CD14-positive monocyte (primary cell): Measurements from ENCODE around the gene DCAF8L1. TPM values are rescaled to one million over a fixed set of nuclear protein-coding genes. Genes with fewer than 3 reads are reported as not detected.

Source experiments
- DNase-seq, 3 donors: peaks; one replicate each; pipeline ENCODE4 v3.0.0-alpha.2; 2011 to 2022
- H2AFZ ChIP-seq: 2 replicates; pipeline ENCODE4 v1.6.0; 2012; ENCODE audit warnings: mild to moderate bottlenecking, low read depth, low read length, inconsistent platforms; ENCODE audit not compliant: insufficient read depth, poor library complexity, severe bottlenecking
- H3K27ac ChIP-seq, 2 donors: 1 replicate in 1 of 2; 2 replicates in 1 of 2; pipeline ENCODE4 v1.5.1; 2012 to 2013; ENCODE audit warnings: low read length in 2 of 2, control low read depth in 1 of 2, inconsistent platforms in 1 of 2, low read depth in 1 of 2, mild to moderate bottlenecking in 1 of 2
- H3K27me3 ChIP-seq, 2 donors: one replicate each; pipeline versions ENCODE4 v1.6.0 to v1.6.1; 2011 to 2013; ENCODE audit warnings: low read length in 2 of 2; ENCODE audit not compliant: control insufficient read depth in 2 of 2, insufficient read depth in 2 of 2
- H3K36me3 ChIP-seq, 2 donors: replicated peaks in 1 of 2; 1 replicate in 1 of 2; 2 replicates in 1 of 2; pipeline versions ENCODE4 v1.5.1 to v1.6.1; 2012 to 2013; ENCODE audit warnings: low read length in 2 of 2, control low read depth in 1 of 2, inconsistent platforms in 1 of 2, mild to moderate bottlenecking in 1 of 2; ENCODE audit not compliant: insufficient read depth in 2 of 2, control insufficient read depth in 1 of 2
- H3K4me1 ChIP-seq, 2 donors: 1 replicate in 1 of 2; 2 replicates in 1 of 2; pipeline versions ENCODE4 v1.5.1 to v1.6.1; 2012 to 2013; ENCODE audit warnings: low read length in 2 of 2, control low read depth in 1 of 2, inconsistent platforms in 1 of 2, mild to moderate bottlenecking in 1 of 2, moderate library complexity in 1 of 2; ENCODE audit not compliant: insufficient read depth in 2 of 2, control insufficient read depth in 1 of 2
- H3K4me2 ChIP-seq: replicated peaks from 2 replicates; pipeline ENCODE3; 2012; ENCODE audit warnings: low read length, moderate library complexity, mild to moderate bottlenecking; ENCODE audit not compliant: poor library complexity, severe bottlenecking; ENCODE audit errors: extremely low read depth
- H3K4me3 ChIP-seq, 3 experiments: fragments of 200-600 bp in 1 of 3; sonication (generic) in 1 of 3; replicated peaks in 1 of 3; 1 replicate in 2 of 3; 2 replicates in 1 of 3; pipeline ENCODE4 v1.5.1; 2011 to 2013; ENCODE audit warnings: low read length in 3 of 3, mild to moderate bottlenecking in 3 of 3, control low read depth in 2 of 3, low read depth in 2 of 3, inconsistent platforms in 1 of 3, moderate library complexity in 1 of 3
- H3K79me2 ChIP-seq: 2 replicates; pipeline ENCODE4 v1.6.0; 2012; ENCODE audit warnings: mild to moderate bottlenecking, control low read depth, inconsistent platforms, low read length, moderate library complexity; ENCODE audit not compliant: insufficient read depth
- H3K9ac ChIP-seq: 2 replicates; pipeline ENCODE4 v1.6.0; 2017; ENCODE audit warnings: low read length, mild to moderate bottlenecking; ENCODE audit not compliant: insufficient read depth, poor library complexity, severe bottlenecking
- H3K9me3 ChIP-seq, 2 donors: replicated peaks in 1 of 2; 1 replicate in 1 of 2; 2 replicates in 1 of 2; pipeline versions ENCODE4 v1.5.1 to v1.6.1; 2012 to 2013; ENCODE audit warnings: low read length in 2 of 2, control low read depth in 1 of 2; ENCODE audit not compliant: control insufficient read depth in 1 of 2, insufficient read depth in 1 of 2
- H4K20me1 ChIP-seq: 2 replicates; pipeline ENCODE4 v1.6.0; 2012; ENCODE audit warnings: mild to moderate bottlenecking, low read length, control low read depth, moderate library complexity; ENCODE audit not compliant: insufficient read depth
- H3K27ac Mint-ChIP-seq, 7 donors: one replicate each; pipeline ENCODE4 v1.8.0; 2020; ENCODE audit warnings: mild to moderate bottlenecking in 7 of 7, mixed read lengths in 7 of 7, moderate library complexity in 6 of 7, inconsistent platforms in 2 of 7
- H3K27me3 Mint-ChIP-seq, 3 donors: one replicate each; pipeline ENCODE4 v1.8.0; 2021 to 2022; ENCODE audit warnings: low read depth in 3 of 3, mild to moderate bottlenecking in 3 of 3, mixed read lengths in 3 of 3, moderate library complexity in 3 of 3, inconsistent platforms in 1 of 3
- H3K36me3 Mint-ChIP-seq, 2 donors: one replicate each; pipeline ENCODE4 v1.8.0; 2020; ENCODE audit warnings: mixed read lengths in 2 of 2, inconsistent platforms in 1 of 2, mild to moderate bottlenecking in 1 of 2
- H3K4me1 Mint-ChIP-seq: one replicate; pipeline ENCODE4 v1.8.0; 2020; ENCODE audit warnings: mild to moderate bottlenecking, mixed read lengths
- H3K4me3 Mint-ChIP-seq, 2 donors: one replicate each; pipeline ENCODE4 v1.8.0; 2020; ENCODE audit warnings: mild to moderate bottlenecking in 2 of 2, mixed read lengths in 2 of 2, moderate library complexity in 1 of 2
- H3K9me3 Mint-ChIP-seq, 7 donors: one replicate each; pipeline ENCODE4 v1.8.0; 2020 to 2022; ENCODE audit warnings: mixed read lengths in 7 of 7, mild to moderate bottlenecking in 6 of 7, moderate library complexity in 6 of 7, inconsistent platforms in 2 of 7
- WGBS: methylation state at CpG from one replicate; pipeline ENCODE4 v1.1.5; 2013; ENCODE audit warnings: missing lambda C conversion rate; ENCODE audit not compliant: insufficient coverage; 5-methylcytosine and 5-hydroxymethylcytosine counted together
- intact Hi-C, 2 donors: fragments of 100-400 bp; cut with micrococcal nuclease; formaldehyde crosslinking; loops; one replicate each; pipeline versions ENCODE4 v1.15.0 to v1.15.1; 2023
- polyA plus RNA-seq, 3 donors: library from polyadenylated mRNA; depleted of rRNA in 1 of 3; unstranded in 2 of 3; stranded (reverse) in 1 of 3; fragments of 300-500 nt in 2 of 3; fragments of >200 nt in 1 of 3; fragmentation: Illumina TruSeq in 2 of 3; gene quantifications; 1 replicate in 2 of 3; 2 replicates in 1 of 3; pipeline ENCODE4 v1.2.3, GENCODE V29; 2012 to 2021
- TF ChIP-seq, protein P1 (sequence below): fragments of 200-600 bp; IDR thresholded peaks from one replicate; pipeline ENCODE4 v1.8.0; 2022; ENCODE audit warnings: antibody characterized with exemption, mild to moderate bottlenecking

DCAF8L1 gene
- polyA plus RNA-seq, 3 donors: not detected

DNA sequence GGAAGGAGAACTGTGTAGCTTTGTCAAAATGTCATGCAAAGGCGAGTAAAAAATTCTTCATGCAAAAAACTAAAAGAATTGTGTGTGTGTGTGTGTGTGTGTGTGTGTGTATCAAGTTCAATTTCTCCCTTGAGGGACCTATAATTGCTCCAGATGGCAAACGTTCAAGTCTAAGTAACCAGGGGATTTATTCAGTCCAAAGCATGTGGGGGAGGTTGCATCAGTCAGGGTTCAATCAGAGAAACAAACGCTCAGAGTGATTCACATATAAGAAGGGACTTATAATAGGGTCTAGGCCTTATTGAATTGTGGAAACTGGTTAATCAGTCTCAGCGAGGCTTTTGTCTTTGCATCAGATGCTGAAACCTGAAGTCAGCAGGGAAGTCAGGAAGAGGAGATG lies 5.0 kb downstream of the DCAF8L1 start:
- TF ChIP-seq, protein P1, sequence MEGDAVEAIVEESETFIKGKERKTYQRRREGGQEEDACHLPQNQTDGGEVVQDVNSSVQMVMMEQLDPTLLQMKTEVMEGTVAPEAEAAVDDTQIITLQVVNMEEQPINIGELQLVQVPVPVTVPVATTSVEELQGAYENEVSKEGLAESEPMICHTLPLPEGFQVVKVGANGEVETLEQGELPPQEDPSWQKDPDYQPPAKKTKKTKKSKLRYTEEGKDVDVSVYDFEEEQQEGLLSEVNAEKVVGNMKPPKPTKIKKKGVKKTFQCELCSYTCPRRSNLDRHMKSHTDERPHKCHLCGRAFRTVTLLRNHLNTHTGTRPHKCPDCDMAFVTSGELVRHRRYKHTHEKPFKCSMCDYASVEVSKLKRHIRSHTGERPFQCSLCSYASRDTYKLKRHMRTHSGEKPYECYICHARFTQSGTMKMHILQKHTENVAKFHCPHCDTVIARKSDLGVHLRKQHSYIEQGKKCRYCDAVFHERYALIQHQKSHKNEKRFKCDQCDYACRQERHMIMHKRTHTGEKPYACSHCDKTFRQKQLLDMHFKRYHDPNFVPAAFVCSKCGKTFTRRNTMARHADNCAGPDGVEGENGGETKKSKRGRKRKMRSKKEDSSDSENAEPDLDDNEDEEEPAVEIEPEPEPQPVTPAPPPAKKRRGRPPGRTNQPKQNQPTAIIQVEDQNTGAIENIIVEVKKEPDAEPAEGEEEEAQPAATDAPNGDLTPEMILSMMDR: no peak
- Mint-ChIP-seq H3K9me3 (peaks cover 3 to 13% (median 5%) of the 10 kb centered on the region in 7 donors), H3K4me1 (no peaks in the 10 kb centered on the region), H3K4me3 (no peak overlapping the region), H3K27me3 (peaks cover 0 to 2% (median 1%) of the 10 kb centered on the region in 3 donors), H3K27ac (no peak overlapping the region), H3K36me3 (no peaks in the 10 kb centered on the region)
- DNase-seq: no peak
- Histone ChIP-seq H3K27ac (no peak overlapping the region), H3K36me3 (no peaks in the 10 kb centered on the region), H3K9me3 (peaks cover 3 to 9% of the 10 kb centered on the region in 2 donors), H3K27me3 (no peaks in the 10 kb centered on the region), H2AFZ (no peak overlapping the region), H3K4me3 (no peak overlapping the region), H3K4me2 (no peak overlapping the region), H3K9ac (no peak overlapping the region), H3K79me2 (no peaks in the 10 kb centered on the region), H4K20me1 (no peaks in the 10 kb centered on the region), H3K4me1 (no peaks in the 10 kb centered on the region)
- intact Hi-C loops: no loop called here
- WGBS: 80% methylated on average over 1 of the region's 4 CpGs

GRCh38 chrX:27968878-27969277 lies 12.4 kb downstream of the DCAF8L1 start:
- H2AFZ ChIP-seq: no peak overlapping the region
- H3K27me3 ChIP-seq: no peaks in the 10 kb centered on the region
- H3K36me3 ChIP-seq: no peaks in the 10 kb centered on the region
- H4K20me1 ChIP-seq: no peaks in the 10 kb centered on the region
- H3K79me2 ChIP-seq: no peaks in the 10 kb centered on the region
- Mint-ChIP-seq H3K27ac (no peak overlapping the region), H3K9me3 (peaks cover 0 to 8% (median 3%) of the 10 kb centered on the region in 7 donors), H3K27me3 (peaks cover 0 to 1% (median 0%) of the 10 kb centered on the region in 3 donors), H3K36me3 (no peaks in the 10 kb centered on the region), H3K4me3 (no peak overlapping the region), H3K4me1 (no peaks in the 10 kb centered on the region)
- no peaks in the 10 kb centered on the region for H3K4me1 ChIP-seq
- no peak overlapping the region for H3K27ac ChIP-seq
- TF ChIP-seq, protein P1: no peak
- H3K9ac ChIP-seq: no peak overlapping the region
- no peak overlapping the region for H3K4me2 ChIP-seq
- H3K4me3 ChIP-seq: no peak overlapping the region
- no peaks in the 10 kb centered on the region for H3K9me3 ChIP-seq
- WGBS: no CpG with 5 or more reads among the region's 2 CpGs
- DNase-seq: no peak
- intact Hi-C loops: no loop called here
